Coronary artery (tissue), 2 donors: ENCODE measurements around the gene GPR18.
"Not testable (repeated sequence)": the region's sequence is repeated elsewhere in the genome, so short reads cannot be mapped to it uniquely, and the experiment has no call there.

Experiments used
- DNase-seq: peaks from one replicate; pipeline ENCODE4 v3.0.0-alpha.2; 2017; ENCODE audit warnings: low spot score
- H3K27ac ChIP-seq, 2 donors: fragments of 200-600 bp; sonication (generic); one replicate each; pipeline ENCODE4 v1.5.1; 2016 to 2019
- H3K4me3 ChIP-seq: fragments of 200-600 bp; sonication (generic); 2 replicates; pipeline ENCODE4 v1.5.1; 2016; ENCODE audit warnings: mild to moderate bottlenecking, moderate library complexity
- TF ChIP-seq, protein P1 (sequence below): fragments of 200-600 bp; sonication (generic); IDR thresholded peaks from one replicate; pipeline ENCODE4 v1.5.1; 2019; ENCODE audit warnings: antibody characterized with exemption

Gene GPR18

DNA sequence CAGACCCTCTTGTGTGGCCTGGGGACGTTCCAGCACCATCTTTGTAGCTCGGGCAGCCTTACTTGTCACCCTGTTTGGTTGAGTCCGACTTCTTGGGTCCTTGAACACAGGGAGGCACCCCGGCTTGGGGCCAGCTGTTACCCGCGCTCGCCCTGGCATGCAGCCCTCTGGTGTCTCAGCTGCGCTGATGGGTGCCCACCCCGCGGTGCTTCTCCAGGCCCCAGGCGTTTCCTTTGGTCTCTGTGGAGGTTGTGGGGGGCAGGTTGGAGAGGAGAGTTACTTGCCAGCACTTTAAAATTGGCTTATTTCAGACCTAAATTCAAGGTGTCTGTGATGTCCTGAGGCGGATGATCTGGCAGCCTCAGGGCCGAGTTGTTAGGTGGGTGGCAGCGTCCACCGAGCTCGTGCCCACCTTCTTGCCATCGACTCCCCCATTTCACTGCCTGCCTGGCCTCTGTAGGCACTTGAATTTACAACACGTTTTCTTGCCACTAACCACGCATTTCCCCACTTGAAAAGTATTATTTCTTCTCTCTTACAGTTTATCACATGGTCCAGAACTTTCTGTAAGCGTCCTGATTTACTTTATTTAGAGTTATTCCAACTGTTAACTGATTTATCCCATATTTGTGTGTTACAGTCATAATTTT is 40.6 kb downstream of the GPR18 start:
- TF ChIP-seq, protein P1, sequence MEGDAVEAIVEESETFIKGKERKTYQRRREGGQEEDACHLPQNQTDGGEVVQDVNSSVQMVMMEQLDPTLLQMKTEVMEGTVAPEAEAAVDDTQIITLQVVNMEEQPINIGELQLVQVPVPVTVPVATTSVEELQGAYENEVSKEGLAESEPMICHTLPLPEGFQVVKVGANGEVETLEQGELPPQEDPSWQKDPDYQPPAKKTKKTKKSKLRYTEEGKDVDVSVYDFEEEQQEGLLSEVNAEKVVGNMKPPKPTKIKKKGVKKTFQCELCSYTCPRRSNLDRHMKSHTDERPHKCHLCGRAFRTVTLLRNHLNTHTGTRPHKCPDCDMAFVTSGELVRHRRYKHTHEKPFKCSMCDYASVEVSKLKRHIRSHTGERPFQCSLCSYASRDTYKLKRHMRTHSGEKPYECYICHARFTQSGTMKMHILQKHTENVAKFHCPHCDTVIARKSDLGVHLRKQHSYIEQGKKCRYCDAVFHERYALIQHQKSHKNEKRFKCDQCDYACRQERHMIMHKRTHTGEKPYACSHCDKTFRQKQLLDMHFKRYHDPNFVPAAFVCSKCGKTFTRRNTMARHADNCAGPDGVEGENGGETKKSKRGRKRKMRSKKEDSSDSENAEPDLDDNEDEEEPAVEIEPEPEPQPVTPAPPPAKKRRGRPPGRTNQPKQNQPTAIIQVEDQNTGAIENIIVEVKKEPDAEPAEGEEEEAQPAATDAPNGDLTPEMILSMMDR = no peak
- Histone ChIP-seq H3K27ac (no peak overlapping the region), H3K4me3 (no peak overlapping the region)
- no peak for DNase-seq

GRCh38 chr13:99215184-99215830 is 42.9 kb downstream of the GPR18 start:
- Histone ChIP-seq H3K27ac (no peak overlapping the region), H3K4me3 (no peak overlapping the region)
- no peak for DNase-seq
- TF ChIP-seq, protein P1 = no peak

DNA sequence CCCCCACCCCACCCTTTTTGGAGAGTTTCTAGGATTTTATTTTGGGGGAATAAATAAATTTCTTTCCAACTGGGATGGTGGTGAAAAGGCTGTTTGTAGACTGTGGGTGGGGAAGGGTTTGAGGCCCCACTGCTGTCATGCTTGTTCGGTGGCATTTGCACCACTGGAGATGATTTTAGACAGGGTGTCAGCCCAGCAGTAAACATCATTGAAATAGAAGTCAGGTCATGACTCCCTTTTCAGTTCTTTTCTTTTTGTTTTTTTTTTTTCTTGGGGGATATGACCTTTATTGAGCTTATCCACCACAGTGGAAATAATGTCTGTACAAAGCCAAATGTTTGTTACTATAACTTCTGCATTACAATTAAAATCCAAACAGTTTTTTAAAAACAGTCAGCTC is 43.4 kb downstream of the GPR18 start:
- no peak for DNase-seq
- TF ChIP-seq, protein P1 = no peak
- no peak overlapping the region for H3K27ac ChIP-seq
- no peak overlapping the region for H3K4me3 ChIP-seq

DNA sequence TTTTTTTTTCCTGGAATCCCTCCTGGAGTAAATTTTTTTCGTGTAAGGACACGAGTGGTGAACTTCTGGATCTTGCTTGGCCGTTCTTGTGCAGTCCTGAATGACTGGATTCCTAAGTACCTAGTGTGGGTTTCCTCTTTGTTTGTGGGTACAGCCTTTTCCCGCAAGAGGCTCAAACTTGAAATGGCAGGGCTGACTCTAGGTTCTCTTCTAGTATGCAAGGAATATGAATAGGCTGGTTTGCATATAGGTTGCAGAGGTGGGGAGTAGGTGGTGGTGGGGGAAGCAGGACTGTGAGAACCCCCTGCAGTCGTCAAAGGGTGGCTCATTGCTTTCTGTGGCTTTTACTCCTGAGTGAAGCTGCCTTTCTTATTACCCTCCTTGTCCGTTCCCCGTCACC is 43.9 kb downstream of the GPR18 start:
- no peak for DNase-seq

GRCh38 chr13:99211421-99212035 is 46.7 kb downstream of the GPR18 start:
- TF ChIP-seq, protein P1 = no peak
- no peak for DNase-seq
- no peak overlapping the region for H3K27ac ChIP-seq
- H3K4me3 ChIP-seq = no peak overlapping the region

More for the DNA sequence above, 43.9 kb downstream of the GPR18 start:
- TF ChIP-seq, protein P1 = no peak
- Histone ChIP-seq H3K4me3 (no peak overlapping the region), H3K27ac (no peak overlapping the region)

DNA sequence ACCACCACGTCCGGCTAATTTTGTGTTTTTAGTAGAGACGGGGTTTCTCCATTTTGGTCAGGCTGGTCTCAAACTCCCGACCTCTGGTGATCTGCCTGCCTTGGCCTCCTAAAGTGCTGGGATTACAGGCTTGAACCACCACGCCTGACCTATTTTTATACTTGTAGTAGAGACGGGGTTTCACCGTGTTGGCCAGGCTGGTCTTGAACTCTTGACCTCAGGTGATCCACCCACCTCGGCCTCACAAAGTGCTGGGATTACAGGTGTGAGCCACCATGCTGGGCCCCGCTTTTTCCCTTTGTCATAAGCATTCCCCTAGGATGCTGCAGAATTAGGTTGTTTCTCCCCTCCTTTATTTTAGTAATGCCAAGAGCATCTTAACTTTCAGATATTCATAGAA is 47.6 kb downstream of the GPR18 start:
- H3K4me3 ChIP-seq, DNase-seq, H3K27ac ChIP-seq: not testable (repeated sequence)

GRCh38 chr13:99208845-99209527 is 49.2 kb downstream of the GPR18 start:
- no peak for DNase-seq
- TF ChIP-seq, protein P1 = no peak
- Histone ChIP-seq H3K4me3 (no peak overlapping the region), H3K27ac (no peak overlapping the region)
